ENCODE results near the gene SUN3.

DNA sequence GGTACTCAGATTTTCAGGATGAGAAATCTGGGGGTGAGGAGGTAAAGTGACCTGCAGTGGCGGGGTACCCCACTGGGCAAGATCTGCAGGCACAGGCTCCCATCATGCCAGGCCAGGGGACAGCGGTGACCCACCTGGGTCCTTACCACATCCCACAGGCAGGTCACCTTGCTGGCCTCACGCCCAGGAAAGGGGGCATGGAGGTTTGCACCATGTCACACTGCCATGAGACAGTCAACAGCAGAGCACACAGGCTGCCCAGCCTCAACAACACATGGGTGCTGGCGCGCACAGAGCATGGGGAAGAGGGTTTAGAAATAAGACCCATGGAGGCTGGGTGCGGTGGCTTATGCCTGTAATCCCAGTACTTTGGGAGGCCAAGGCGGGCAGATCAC, 81.6 kb downstream of the SUN3 start:
- TF ChIP-seq, protein P1, sequence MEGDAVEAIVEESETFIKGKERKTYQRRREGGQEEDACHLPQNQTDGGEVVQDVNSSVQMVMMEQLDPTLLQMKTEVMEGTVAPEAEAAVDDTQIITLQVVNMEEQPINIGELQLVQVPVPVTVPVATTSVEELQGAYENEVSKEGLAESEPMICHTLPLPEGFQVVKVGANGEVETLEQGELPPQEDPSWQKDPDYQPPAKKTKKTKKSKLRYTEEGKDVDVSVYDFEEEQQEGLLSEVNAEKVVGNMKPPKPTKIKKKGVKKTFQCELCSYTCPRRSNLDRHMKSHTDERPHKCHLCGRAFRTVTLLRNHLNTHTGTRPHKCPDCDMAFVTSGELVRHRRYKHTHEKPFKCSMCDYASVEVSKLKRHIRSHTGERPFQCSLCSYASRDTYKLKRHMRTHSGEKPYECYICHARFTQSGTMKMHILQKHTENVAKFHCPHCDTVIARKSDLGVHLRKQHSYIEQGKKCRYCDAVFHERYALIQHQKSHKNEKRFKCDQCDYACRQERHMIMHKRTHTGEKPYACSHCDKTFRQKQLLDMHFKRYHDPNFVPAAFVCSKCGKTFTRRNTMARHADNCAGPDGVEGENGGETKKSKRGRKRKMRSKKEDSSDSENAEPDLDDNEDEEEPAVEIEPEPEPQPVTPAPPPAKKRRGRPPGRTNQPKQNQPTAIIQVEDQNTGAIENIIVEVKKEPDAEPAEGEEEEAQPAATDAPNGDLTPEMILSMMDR (IDR thresholded peaks at IDR 0.05 in 4 of 5, conservative IDR thresholded peaks at IDR 0.05 in 1 of 5) = no peak
- TF ChIP-seq POLR2A (IDR thresholded peaks at IDR 0.05) = no peak
